Measurements from ENCODE around the gene FHL2.

FHL2 gene

DNA sequence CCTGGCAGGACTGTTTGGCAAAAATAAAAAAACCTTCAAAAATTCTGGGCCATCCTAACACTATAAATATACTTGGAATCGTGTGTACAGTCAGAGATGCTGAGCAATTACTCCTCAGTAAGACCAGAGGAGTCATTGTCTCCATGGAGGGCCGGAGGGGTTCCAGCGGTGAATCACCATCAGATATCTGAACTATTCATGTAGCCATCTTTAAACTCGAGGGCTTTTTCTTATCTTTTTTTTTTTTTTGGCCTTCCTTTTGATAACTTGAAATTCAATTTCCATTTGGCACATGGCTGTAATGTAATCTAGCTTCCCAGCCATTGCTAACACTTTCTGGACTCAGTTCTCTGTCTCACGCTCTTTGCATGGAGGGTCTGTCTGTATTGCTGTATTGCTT, 7.4 kb upstream of the FHL2 start:
- TF ChIP-seq, protein P1, sequence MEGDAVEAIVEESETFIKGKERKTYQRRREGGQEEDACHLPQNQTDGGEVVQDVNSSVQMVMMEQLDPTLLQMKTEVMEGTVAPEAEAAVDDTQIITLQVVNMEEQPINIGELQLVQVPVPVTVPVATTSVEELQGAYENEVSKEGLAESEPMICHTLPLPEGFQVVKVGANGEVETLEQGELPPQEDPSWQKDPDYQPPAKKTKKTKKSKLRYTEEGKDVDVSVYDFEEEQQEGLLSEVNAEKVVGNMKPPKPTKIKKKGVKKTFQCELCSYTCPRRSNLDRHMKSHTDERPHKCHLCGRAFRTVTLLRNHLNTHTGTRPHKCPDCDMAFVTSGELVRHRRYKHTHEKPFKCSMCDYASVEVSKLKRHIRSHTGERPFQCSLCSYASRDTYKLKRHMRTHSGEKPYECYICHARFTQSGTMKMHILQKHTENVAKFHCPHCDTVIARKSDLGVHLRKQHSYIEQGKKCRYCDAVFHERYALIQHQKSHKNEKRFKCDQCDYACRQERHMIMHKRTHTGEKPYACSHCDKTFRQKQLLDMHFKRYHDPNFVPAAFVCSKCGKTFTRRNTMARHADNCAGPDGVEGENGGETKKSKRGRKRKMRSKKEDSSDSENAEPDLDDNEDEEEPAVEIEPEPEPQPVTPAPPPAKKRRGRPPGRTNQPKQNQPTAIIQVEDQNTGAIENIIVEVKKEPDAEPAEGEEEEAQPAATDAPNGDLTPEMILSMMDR (IDR thresholded peaks at IDR 0.05; ENCODE audit: borderline replicate concordance, control extremely low read depth, extremely low read depth, insufficient read depth, missing control alignments) = no peak
- no peak for DNase-seq (ENCODE audit: low spot score)
- in situ Hi-C loops (cut with MboI; ENCODE audit: low sequenced_read_pairs, unreplicated experiment) = no loop called here

DNA sequence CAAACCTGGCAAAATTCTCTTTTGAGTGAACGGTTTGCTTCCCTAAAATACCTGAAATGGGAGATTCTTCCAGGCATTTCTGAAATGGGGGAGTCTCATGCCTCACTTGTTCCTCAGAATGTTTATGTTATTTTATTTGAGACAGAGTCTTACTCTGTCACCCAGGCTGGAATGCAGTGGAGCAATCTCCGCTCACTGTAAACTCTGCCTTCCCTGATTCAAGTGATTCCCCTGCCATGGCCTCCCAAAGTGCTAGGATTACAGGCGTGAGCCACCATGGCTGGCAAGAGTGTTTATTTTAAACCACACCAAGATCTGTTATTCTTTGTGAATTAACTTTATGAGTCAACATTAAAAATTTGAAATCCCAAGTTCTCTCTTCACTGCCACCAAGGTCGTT, 6.4 kb upstream of the FHL2 start:
- no peak for DNase-seq (ENCODE audit: low spot score)
- TF ChIP-seq, protein P1 (IDR thresholded peaks at IDR 0.05; ENCODE audit: borderline replicate concordance, control extremely low read depth, extremely low read depth, insufficient read depth, missing control alignments) = no peak
- in situ Hi-C loops (cut with MboI; ENCODE audit: low sequenced_read_pairs, unreplicated experiment) = no loop called here

DNA sequence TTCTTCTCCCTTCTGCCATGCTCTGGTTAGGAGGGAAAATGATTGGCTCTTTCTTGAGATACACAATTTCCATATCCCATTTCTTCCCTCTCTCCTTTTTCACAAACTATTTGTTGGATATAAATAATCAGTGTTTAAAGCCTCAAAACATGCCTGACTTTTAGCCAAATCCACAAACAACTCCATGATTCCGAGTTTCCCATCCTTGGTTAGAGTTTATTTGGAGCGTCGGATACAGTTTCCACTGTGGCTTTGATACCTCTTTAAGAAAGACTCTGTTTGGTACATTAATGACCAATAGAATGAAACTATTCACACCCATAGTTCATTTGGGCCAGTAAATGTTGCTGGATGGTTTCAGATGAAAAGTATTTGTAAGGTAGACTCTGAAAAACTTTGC, 5.9 kb upstream of the FHL2 start:
- DNase-seq (ENCODE audit: low spot score) = no peak
- TF ChIP-seq, protein P1 (IDR thresholded peaks at IDR 0.05; ENCODE audit: borderline replicate concordance, control extremely low read depth, extremely low read depth, insufficient read depth, missing control alignments) = no peak
- in situ Hi-C loops (cut with MboI; ENCODE audit: low sequenced_read_pairs, unreplicated experiment) = no loop called here

DNA sequence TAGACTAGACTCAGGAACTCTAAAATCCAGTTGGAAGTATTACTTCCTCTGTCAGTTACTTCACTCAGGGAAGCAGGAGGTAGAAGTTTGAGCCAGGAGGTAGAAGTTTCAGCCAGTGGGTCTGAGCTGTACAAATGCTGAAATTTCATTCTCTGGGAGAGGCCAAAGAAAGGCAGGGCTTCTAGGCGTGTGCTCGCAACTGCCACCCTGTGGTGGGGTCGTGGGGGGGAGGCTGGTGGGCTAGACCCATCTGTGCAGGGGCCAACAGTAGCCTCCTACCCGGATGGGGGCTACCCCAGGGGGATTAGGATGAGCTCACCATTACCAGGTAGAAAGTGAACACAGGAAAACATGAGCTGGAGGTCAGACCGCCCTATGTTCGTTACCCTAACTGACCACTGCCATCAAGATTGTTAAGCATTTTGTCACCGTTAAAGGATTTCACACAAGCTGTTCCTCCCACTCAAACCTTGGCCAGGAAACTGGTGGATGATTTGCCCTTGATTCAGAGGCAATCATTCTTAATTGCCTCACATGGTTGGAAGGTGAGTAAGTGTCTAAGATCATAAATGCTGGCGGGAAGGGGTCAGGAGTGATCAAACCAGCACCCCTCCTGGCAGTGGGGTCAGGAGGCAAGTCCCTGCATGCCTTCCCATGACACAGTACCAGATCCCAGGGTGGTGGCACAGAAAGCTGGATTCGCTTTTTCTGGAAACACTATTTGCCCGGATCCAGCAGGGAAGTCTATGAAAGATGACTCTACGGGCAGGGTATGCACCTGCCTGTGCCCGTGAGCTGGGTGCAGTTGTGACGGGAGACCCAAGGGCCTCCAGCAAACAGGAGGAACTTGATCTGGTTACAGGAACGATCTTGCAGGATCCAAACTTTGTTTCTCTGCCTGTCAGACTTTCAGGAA, 5.2 kb upstream of the FHL2 start:
- no peak for DNase-seq (ENCODE audit: low spot score)

DNA sequence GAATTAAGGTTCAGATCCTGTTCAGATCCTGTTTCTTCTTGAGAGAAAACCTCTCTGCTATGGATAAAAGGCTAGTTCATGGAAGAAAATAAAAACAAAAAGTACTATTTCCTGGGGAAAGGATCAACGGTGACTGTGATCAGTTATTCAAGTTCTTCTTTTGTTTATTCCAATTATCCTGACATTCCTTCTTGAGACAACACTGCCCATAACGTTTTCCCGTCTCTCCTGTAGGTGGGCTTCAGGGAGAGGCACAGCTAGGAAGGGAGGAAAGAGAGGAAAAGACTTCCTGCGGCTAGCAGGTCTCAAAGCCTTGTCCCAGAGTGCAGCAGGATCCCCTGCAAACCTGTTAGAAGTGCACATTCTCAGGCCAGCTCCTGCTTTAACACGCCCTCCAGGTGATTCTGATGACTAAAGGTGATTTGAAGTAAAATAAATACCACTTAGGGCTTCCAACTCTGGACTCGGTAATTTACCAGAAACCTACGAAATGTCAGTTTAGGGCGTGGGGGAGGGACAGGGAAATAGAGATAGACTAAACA, 4.5 kb upstream of the FHL2 start:
- DNase-seq (ENCODE audit: low spot score) = no peak
- TF ChIP-seq, protein P1 (IDR thresholded peaks at IDR 0.05; ENCODE audit: borderline replicate concordance, control extremely low read depth, extremely low read depth, insufficient read depth, missing control alignments) = no peak
- in situ Hi-C loops (cut with MboI; ENCODE audit: low sequenced_read_pairs, unreplicated experiment) = no loop called here

More for the DNA sequence above, 5.2 kb upstream of the FHL2 start:
- TF ChIP-seq, protein P1 (IDR thresholded peaks at IDR 0.05; ENCODE audit: borderline replicate concordance, control extremely low read depth, extremely low read depth, insufficient read depth, missing control alignments) = no peak
- in situ Hi-C loops (cut with MboI; ENCODE audit: low sequenced_read_pairs, unreplicated experiment) = no loop called here

DNA sequence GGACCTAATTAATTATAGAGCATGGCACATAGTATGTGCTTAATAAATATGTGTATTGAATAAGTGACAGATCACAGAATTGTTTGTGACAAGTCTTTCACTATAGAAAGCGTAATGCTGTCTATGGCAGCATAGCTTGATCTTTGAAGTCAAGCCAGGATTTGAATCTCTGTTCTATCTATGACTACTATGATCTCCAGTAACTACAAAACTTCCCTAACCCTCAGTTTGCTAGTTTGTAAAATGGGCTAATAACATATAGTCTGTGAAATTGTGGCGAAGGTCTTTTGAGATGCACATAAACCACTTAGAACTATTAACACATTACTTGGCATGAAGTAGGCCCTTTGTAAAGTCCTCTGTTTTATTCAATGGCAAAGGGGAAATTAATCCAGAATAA, 4.0 kb upstream of the FHL2 start:
- in situ Hi-C loops (cut with MboI; ENCODE audit: low sequenced_read_pairs, unreplicated experiment) = no loop called here
- no peak for DNase-seq (ENCODE audit: low spot score)

More for the DNA sequence above, 4.0 kb upstream of the FHL2 start:
- TF ChIP-seq, protein P1 (IDR thresholded peaks at IDR 0.05; ENCODE audit: borderline replicate concordance, control extremely low read depth, extremely low read depth, insufficient read depth, missing control alignments) = no peak
